Measurements from ENCODE around the gene ACSBG1. TPM values are rescaled to one million over a fixed set of nuclear protein-coding genes. Genes with fewer than 3 reads are reported as not detected.
"Not testable (repeated sequence)": the region's sequence is repeated elsewhere in the genome, so short reads cannot be mapped to it uniquely, and the experiment has no call there.

The ACSBG1 gene
- total and polyA plus RNA-seq, 10 donors: 0.16 to 0.33 (median 0.25) TPM; not detected in 4

DNA sequence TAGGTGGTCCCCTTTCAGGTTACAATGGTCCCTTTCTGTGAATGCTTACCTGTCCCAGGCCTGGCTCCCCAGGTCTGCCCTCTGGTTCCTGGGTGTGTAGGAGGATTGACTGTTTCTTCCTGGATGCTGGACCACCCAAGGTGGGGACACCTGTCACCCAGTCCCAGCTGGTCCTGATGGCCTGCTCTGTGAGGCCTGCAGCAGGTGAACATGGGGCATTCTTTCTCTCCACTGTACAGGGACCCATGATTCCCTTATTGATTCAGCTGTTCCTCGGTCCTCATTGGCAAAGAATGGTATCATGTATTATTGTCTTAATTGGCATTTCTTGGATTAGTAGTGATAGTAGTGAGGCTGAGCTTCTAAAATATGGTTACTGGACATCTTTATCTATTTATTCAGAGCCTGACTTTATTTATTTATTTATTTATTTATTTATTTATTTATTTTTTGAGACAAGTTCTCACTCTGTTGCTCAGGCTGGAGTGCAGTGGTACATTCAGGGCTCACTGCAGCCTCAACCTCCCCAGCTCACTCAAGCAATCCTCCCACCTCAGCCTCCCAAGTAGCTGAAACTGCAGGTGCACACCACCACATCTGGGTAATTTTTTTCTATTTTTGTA is 21.2 kb upstream of the ACSBG1 start:
- no peaks in the 10 kb centered on the region for H3K27me3 ChIP-seq (replicated peaks in 1 of 7)

DNA sequence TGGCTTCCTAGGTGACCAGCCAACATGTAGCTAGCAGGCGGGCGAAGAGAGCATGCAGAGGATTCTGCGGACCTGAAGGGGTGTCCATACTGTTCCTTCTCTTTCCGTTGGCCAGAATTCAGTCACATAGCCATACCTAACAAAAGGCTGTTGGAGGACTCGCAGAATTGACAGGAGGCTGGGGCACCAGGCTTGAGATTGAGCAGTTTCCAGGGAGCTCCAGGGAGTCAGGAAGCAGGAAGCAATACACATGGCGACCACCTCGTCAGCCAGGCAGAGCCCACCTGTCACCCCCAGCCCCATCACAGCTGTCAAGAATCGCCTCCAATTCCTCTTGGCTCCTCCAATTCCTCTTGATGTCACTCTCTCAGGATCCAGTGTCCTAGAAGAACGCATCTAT is 16.8 kb upstream of the ACSBG1 start:
- WGBS, 5 donors: 70 to 91% (median 87%) methylated on average over 9 of the region's 9 CpGs

More for the DNA sequence above, 21.2 kb upstream of the ACSBG1 start:
- TF ChIP-seq, protein P1, sequence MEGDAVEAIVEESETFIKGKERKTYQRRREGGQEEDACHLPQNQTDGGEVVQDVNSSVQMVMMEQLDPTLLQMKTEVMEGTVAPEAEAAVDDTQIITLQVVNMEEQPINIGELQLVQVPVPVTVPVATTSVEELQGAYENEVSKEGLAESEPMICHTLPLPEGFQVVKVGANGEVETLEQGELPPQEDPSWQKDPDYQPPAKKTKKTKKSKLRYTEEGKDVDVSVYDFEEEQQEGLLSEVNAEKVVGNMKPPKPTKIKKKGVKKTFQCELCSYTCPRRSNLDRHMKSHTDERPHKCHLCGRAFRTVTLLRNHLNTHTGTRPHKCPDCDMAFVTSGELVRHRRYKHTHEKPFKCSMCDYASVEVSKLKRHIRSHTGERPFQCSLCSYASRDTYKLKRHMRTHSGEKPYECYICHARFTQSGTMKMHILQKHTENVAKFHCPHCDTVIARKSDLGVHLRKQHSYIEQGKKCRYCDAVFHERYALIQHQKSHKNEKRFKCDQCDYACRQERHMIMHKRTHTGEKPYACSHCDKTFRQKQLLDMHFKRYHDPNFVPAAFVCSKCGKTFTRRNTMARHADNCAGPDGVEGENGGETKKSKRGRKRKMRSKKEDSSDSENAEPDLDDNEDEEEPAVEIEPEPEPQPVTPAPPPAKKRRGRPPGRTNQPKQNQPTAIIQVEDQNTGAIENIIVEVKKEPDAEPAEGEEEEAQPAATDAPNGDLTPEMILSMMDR (IDR thresholded peaks at IDR 0.05 in 8 of 11, conservative IDR thresholded peaks at IDR 0.05 in 3 of 11): no peak
- TF ChIP-seq POLR2AphosphoS5 (IDR thresholded peaks at IDR 0.05) (no peak), POLR2A (IDR thresholded peaks at IDR 0.05) (no peak)
- intact Hi-C loops (cut with DNase I; ENCODE audit: low total_unique reads): no loop called here
- WGBS, 5 donors: 87 to 98% (median 90%) methylated on average over 1 of the region's 1 CpG
- DNase-seq: no peak
- H3K4me1 ChIP-seq: no peaks in the 10 kb centered on the region
- H3K9me3 ChIP-seq: no peaks in the 10 kb centered on the region
- H3K27ac ChIP-seq: no peak overlapping the region
- H3K4me3 ChIP-seq: no peak overlapping the region
- no peaks in the 10 kb centered on the region for H3K36me3 ChIP-seq

GRCh38 chr15:78249131-78249530 is 14.8 kb upstream of the ACSBG1 start:
- TF ChIP-seq, protein P1 (IDR thresholded peaks at IDR 0.05 in 8 of 11, conservative IDR thresholded peaks at IDR 0.05 in 3 of 11): no peak
- TF ChIP-seq POLR2A (IDR thresholded peaks at IDR 0.05) (no peak), POLR2AphosphoS5 (IDR thresholded peaks at IDR 0.05) (no peak)
- Histone ChIP-seq H3K27ac (no peak overlapping the region), H3K27me3 (replicated peaks in 1 of 7) (no peaks in the 10 kb centered on the region), H3K4me1 (no peaks in the 10 kb centered on the region), H3K36me3 (no peaks in the 10 kb centered on the region), H3K9me3 (no peaks in the 10 kb centered on the region), H3K4me3 (no peak overlapping the region)
- no peak for DNase-seq
- WGBS, 5 donors: 83 to 90% (median 88%) methylated on average over 4 to 5 of the region's 5 CpGs
- intact Hi-C loops (cut with DNase I; ENCODE audit: low total_unique reads): no loop called here

More for the DNA sequence above, 16.8 kb upstream of the ACSBG1 start:
- no peaks in the 10 kb centered on the region for H3K36me3 ChIP-seq
- H3K27me3 ChIP-seq (replicated peaks in 1 of 7): no peaks in the 10 kb centered on the region
- TF ChIP-seq POLR2AphosphoS5 (IDR thresholded peaks at IDR 0.05): no peak
- TF ChIP-seq POLR2A (IDR thresholded peaks at IDR 0.05): no peak
- TF ChIP-seq, protein P1 (IDR thresholded peaks at IDR 0.05 in 8 of 11, conservative IDR thresholded peaks at IDR 0.05 in 3 of 11): no peak
- H3K4me3 ChIP-seq: no peak overlapping the region
- intact Hi-C loops (cut with DNase I; ENCODE audit: low total_unique reads): no loop called here
- H3K4me1 ChIP-seq: no peaks in the 10 kb centered on the region
- no peak for DNase-seq
- H3K27ac ChIP-seq: no peak overlapping the region
- H3K9me3 ChIP-seq: no peaks in the 10 kb centered on the region

GRCh38 chr15:78247911-78248310 is 13.5 kb upstream of the ACSBG1 start:
- no peak overlapping the region for H3K27ac ChIP-seq
- intact Hi-C loops (cut with DNase I; ENCODE audit: low total_unique reads): no loop called here
- H3K36me3 ChIP-seq: no peaks in the 10 kb centered on the region
- no peak for DNase-seq
- no peak overlapping the region for H3K4me3 ChIP-seq
- WGBS, 5 donors: 55 to 94% (median 73%) methylated on average over 1 of the region's 1 CpG
- H3K27me3 ChIP-seq (replicated peaks in 1 of 7): no peaks in the 10 kb centered on the region
- H3K4me1 ChIP-seq: peaks cover 0 to 8% (median 0%) of the 10 kb centered on the region in 6 donors
- TF ChIP-seq POLR2A (IDR thresholded peaks at IDR 0.05) (no peak), POLR2AphosphoS5 (IDR thresholded peaks at IDR 0.05) (no peak)
- TF ChIP-seq, protein P1 (IDR thresholded peaks at IDR 0.05 in 8 of 11, conservative IDR thresholded peaks at IDR 0.05 in 3 of 11): no peak
- no peaks in the 10 kb centered on the region for H3K9me3 ChIP-seq

DNA sequence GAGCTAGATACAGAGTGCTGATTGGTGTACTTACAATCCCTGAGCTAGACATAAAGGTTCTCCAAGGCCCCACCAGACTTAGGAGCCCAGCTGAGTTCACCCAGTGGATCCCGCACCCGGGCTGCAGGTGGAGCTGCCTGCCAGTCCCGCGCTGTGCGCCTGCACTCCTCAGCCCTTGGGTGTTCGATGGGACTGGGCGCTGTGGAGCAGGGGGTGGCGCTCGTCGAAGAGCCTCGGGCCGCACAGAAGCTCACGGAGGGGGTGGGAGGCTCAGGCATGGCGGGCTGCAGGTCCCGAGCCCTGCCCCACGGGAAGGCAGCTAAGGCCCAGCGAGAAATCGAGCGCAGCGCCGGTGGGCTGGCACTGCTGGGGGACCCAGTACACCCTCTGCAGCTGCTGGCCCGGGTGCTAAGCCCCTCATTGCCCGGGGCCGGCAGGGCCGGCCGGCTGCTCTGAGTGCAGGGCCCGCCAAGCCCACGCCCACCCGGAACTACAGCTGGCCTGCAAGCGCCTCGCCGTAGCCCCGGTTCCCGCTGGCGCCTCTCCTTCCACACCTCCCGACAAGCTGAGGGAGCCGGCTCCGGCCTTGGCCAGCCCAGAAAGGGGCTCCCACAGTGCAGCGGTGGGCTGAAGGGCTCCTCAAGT is 11.7 kb upstream of the ACSBG1 start:
- H3K27ac ChIP-seq; intact Hi-C loops (cut with DNase I; ENCODE audit: low total_unique reads); DNase-seq; H3K4me3 ChIP-seq; H3K4me1 ChIP-seq; H3K36me3 ChIP-seq; H3K9me3 ChIP-seq: not testable (repeated sequence)
- WGBS, 5 donors: 93 to 97% (median 95%) methylated on average over 18 to 39 of the region's 39 CpGs
- peaks cover 0 to 11% (median 0%) of the 10 kb centered on the region in 7 donors for H3K27me3 ChIP-seq (replicated peaks in 1 of 7)

DNA sequence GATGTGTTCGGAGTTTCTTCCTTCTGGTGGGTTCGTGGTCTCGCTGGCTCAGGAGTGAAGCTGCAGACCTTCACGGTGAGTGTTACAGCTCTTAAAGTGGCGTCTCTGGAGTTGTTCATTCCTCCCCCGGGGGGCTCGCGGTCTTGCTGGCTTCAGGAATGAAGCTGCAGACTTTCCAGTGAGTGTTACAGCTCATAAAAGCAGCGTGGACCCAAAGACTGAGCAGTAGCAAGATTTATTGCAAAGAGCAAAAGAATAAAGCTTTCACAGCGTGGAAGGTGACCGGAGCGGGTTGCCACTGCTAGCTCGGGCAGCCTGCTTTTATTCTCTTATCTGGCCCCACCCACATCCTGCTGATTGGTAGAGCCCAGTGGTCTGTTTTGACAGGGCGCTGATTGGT is 11.0 kb upstream of the ACSBG1 start:
- DNase-seq: not testable (repeated sequence)
- WGBS, 5 donors: 79 to 85% (median 83%) methylated on average over 13 to 14 of the region's 14 CpGs
- H3K4me1 ChIP-seq: peaks cover 0 to 15% (median 2%) of the 10 kb centered on the region in 6 donors

More for the DNA sequence above, 11.0 kb upstream of the ACSBG1 start:
- H3K9me3 ChIP-seq; intact Hi-C loops (cut with DNase I; ENCODE audit: low total_unique reads); H3K27ac ChIP-seq; H3K4me3 ChIP-seq; H3K36me3 ChIP-seq: not testable (repeated sequence)
- peaks cover 0 to 13% (median 0%) of the 10 kb centered on the region in 7 donors for H3K27me3 ChIP-seq (replicated peaks in 1 of 7)

All from spleen (tissue), 11 donors.